Measurements from ENCODE around the gene PPP2R3A. TPM values are rescaled to one million over a fixed set of nuclear protein-coding genes. Genes with fewer than 3 reads are reported as not detected.

Gene PPP2R3A
- total and polyA plus RNA-seq, 8 donors: 1.3 to 7.0 (median 4.3) TPM

GRCh38 chr3:135987661-135988060 lies 22.1 kb downstream of the PPP2R3A start:
- H3K4me3 ChIP-seq: no peak overlapping the region
- no peaks in the 10 kb centered on the region for H3K9me3 ChIP-seq
- TF ChIP-seq, protein P1, sequence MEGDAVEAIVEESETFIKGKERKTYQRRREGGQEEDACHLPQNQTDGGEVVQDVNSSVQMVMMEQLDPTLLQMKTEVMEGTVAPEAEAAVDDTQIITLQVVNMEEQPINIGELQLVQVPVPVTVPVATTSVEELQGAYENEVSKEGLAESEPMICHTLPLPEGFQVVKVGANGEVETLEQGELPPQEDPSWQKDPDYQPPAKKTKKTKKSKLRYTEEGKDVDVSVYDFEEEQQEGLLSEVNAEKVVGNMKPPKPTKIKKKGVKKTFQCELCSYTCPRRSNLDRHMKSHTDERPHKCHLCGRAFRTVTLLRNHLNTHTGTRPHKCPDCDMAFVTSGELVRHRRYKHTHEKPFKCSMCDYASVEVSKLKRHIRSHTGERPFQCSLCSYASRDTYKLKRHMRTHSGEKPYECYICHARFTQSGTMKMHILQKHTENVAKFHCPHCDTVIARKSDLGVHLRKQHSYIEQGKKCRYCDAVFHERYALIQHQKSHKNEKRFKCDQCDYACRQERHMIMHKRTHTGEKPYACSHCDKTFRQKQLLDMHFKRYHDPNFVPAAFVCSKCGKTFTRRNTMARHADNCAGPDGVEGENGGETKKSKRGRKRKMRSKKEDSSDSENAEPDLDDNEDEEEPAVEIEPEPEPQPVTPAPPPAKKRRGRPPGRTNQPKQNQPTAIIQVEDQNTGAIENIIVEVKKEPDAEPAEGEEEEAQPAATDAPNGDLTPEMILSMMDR (IDR thresholded peaks at IDR 0.05): no peak
- no peak for ATAC-seq
- H3K36me3 ChIP-seq: no peaks in the 10 kb centered on the region
- DNase-seq: no peak
- no peaks in the 10 kb centered on the region for H3K4me1 ChIP-seq
- no peak for FAIRE-seq
- WGBS, 2 donors: 90 to 93% methylated on average over 2 of the region's 2 CpGs
- intact Hi-C loops (cut with DNase I): no loop called here
- H3K27ac ChIP-seq: no peak overlapping the region
- no peaks in the 10 kb centered on the region for H3K27me3 ChIP-seq

DNA sequence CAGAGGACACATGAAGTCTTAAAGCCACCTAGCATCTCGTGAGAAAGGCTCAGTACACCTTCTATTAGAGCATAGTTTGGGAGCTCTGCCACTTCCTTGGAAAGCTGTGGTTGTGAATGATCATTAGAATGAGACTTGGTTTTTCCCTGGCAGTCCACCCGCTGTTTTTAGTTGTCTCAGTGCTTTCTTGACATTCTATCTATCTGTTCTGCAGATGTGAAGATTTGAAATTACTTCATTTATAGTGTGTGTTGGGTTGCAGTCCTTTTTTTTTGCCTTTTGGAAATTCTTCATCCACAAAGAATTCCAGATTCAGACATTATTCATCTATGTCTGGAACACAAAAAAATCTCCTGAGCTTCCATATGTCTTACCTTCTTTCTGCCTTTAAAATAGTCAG lies 23.7 kb downstream of the PPP2R3A start:
- no peak for ATAC-seq
- intact Hi-C loops (cut with DNase I): no loop called here

DNA sequence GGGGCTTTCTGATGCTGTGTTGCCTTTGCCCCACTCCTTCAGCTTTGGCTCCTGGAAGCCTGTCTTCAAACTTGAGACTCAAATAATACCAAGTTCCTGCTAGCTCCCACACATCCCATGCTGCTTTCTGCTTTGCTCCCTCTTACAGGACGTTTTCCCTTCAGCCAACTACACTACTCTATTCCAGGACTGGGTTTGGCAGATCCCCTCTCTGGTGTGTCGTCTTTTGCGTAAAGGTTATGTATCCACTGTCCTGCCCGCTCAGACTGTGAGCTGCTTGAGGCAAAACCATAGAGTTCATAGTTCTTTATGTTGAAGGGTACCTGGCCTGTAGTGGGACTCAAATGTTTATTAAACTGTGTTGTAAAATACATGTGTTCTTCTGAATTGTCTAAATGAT lies 25.4 kb downstream of the PPP2R3A start:
- no peak for FAIRE-seq
- TF ChIP-seq, protein P1 (IDR thresholded peaks at IDR 0.05): no peak
- Histone ChIP-seq H3K36me3 (no peaks in the 10 kb centered on the region), H3K4me1 (no peaks in the 10 kb centered on the region), H3K27ac (no peak overlapping the region), H3K4me3 (no peak overlapping the region), H3K27me3 (no peaks in the 10 kb centered on the region), H3K9me3 (no peaks in the 10 kb centered on the region)
- DNase-seq: no peak
- 83 to 88% methylated on average over 4 of the region's 4 CpGs for whole genome bisulfite sequencing, 2 donors
- no peak for ATAC-seq
- intact Hi-C loops (cut with DNase I): no loop called here

More for the DNA sequence above, 23.7 kb downstream of the PPP2R3A start:
- 88 to 93% methylated on average over 2 of the region's 2 CpGs for WGBS, 2 donors
- Histone ChIP-seq H3K4me1 (no peaks in the 10 kb centered on the region), H3K27me3 (no peaks in the 10 kb centered on the region), H3K9me3 (no peaks in the 10 kb centered on the region), H3K27ac (no peak overlapping the region), H3K36me3 (no peaks in the 10 kb centered on the region), H3K4me3 (no peak overlapping the region)
- FAIRE-seq (no peak), DNase-seq (no peak)
- TF ChIP-seq, protein P1 (IDR thresholded peaks at IDR 0.05): no peak

GRCh38 chr3:135991621-135992020 lies 26.1 kb downstream of the PPP2R3A start:
- H3K9me3 ChIP-seq: no peaks in the 10 kb centered on the region
- FAIRE-seq: no peak
- 85 to 94% methylated on average over 2 of the region's 2 CpGs for WGBS, 2 donors

DNA sequence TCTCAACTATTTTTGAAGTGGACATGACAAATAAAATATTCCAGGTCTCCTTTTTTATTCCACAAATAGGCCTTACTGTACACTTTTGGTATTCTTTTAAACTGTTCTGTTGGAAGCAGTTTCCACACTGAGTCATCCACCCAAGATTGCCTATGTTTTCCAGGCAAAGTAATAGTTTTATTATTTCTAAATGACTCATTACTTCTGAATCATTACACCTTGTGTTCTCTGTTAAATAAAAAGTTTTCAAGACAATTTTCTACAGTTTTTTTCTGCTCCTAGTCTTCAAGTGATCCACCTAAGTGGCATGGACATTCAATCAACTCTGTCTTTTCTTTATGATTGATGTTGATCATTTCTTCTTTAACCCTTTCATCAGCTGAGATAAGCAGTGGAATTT lies 26.5 kb downstream of the PPP2R3A start:
- no peak overlapping the region for H3K4me3 ChIP-seq
- intact Hi-C loops (cut with DNase I): no loop called here
- no peak for FAIRE-seq
- TF ChIP-seq, protein P1 (IDR thresholded peaks at IDR 0.05): no peak
- no peaks in the 10 kb centered on the region for H3K9me3 ChIP-seq
- H3K27ac ChIP-seq: no peak overlapping the region
- no peaks in the 10 kb centered on the region for H3K27me3 ChIP-seq
- H3K4me1 ChIP-seq: no peaks in the 10 kb centered on the region
- no peak for DNase-seq
- H3K36me3 ChIP-seq: no peaks in the 10 kb centered on the region
- peak in 2 of 4 donors; percentile 36 to 56 for ATAC-seq

More at GRCh38 chr3:135991621-135992020, 26.1 kb downstream of the PPP2R3A start:
- H3K4me1 ChIP-seq: no peaks in the 10 kb centered on the region
- H3K4me3 ChIP-seq: no peak overlapping the region
- TF ChIP-seq, protein P1 (IDR thresholded peaks at IDR 0.05): no peak
- H3K36me3 ChIP-seq: no peaks in the 10 kb centered on the region
- ATAC-seq (no peak), DNase-seq (no peak)
- no peaks in the 10 kb centered on the region for H3K27me3 ChIP-seq
- no peak overlapping the region for H3K27ac ChIP-seq
- intact Hi-C loops (cut with DNase I): no loop called here

Data from pancreas (tissue), 10 donors.